HepG2 (cell line): Measurements from ENCODE around the gene SLC38A1. TPM values are rescaled to one million over a fixed set of nuclear protein-coding genes. Genes with fewer than 3 reads are reported as not detected.

Experiments
- ATAC-seq: fragments of 200-7000 bp; cut with Tn5 transposase; 3 replicates; pipeline ENCODE4 v1.9.1; 2020; ENCODE audit warnings: mild to moderate bottlenecking, moderate library complexity
- BruUV-seq: library from RNA; stranded (reverse); fragments of 400-500 nt; replicated peaks from 2 replicates; lab custom pipeline; 2021; lab: Mats Ljungman, UMichigan
- CTCF ChIA-PET: fragments of 300-600 bp; formaldehyde crosslinking; extraction: SDS; loops from one replicate; lab custom pipeline; 2021; ENCODE audit warnings: low total read pairs, inconsistent platforms, low intra/inter-chr PET ratio; lab: Yijun Ruan, JAX
- POLR2A ChIA-PET: fragments of 350-600 bp; sonication (Branson Sonifier 250); formaldehyde crosslinking; loops from one replicate; lab custom pipeline; 2020; ENCODE audit warnings: antibody characterized with exemption, inconsistent platforms; lab: Yijun Ruan, JAX
- DNase-seq: peaks from one replicate; pipeline ENCODE4 v3.0.0-alpha.2; 2015; ENCODE audit warnings: low spot score
- FAIRE-seq: peaks from 3 replicates; lab custom pipeline; 2011; peaks lifted over from hg19 to GRCh38; lab: Jason Lieb, UNC
- H2AFZ ChIP-seq: one replicate; pipeline ENCODE4 v1.6.1; 2011; ENCODE audit warnings: low read length, inconsistent platforms
- H3K27ac ChIP-seq: fragments of 300-600 bp; 3 replicates; pipeline ENCODE4 v1.8.0; 2011; ENCODE audit warnings: mixed run types, mild to moderate bottlenecking, mixed read lengths, low read length, inconsistent platforms; ENCODE audit not compliant: insufficient read depth; ENCODE audit errors: extremely low read length
- H3K27me3 ChIP-seq, 2 experiments: fragments of 200-600 bp in 1 of 2; 2 replicates in 1 of 2; 3 replicates in 1 of 2; pipeline versions ENCODE4 v1.6.0 to v1.8.0; 2011; ENCODE audit warnings: low read length in 2 of 2, mild to moderate bottlenecking in 2 of 2, moderate library complexity in 2 of 2, inconsistent platforms in 1 of 2; ENCODE audit not compliant: insufficient read depth in 2 of 2, control insufficient read depth in 1 of 2
- H3K36me3 ChIP-seq, 2 experiments: fragments of 200-600 bp in 1 of 2; replicated peaks in 1 of 2; 2 replicates in 1 of 2; 3 replicates in 1 of 2; pipeline versions ENCODE4 v1.5.1 to v1.8.0; 2011; ENCODE audit warnings: low read length in 2 of 2, inconsistent platforms in 1 of 2; ENCODE audit not compliant: insufficient read depth in 2 of 2, control insufficient read depth in 1 of 2
- H3K4me1 ChIP-seq: 2 replicates; pipeline ENCODE4 v1.5.1; 2012; ENCODE audit warnings: low read length, inconsistent platforms; ENCODE audit not compliant: insufficient read depth
- H3K4me2 ChIP-seq: 2 replicates; pipeline ENCODE4 v1.6.0; 2011; ENCODE audit warnings: low read depth, low read length, inconsistent platforms
- H3K4me3 ChIP-seq, 3 experiments: fragments of 200-600 bp in 1 of 3; sonication (generic), shearing (Covaris generic) in 1 of 3; replicated peaks in 1 of 3; 2 replicates each; pipeline ENCODE4 v1.5.1; 2011 to 2016; ENCODE audit warnings: low read length in 3 of 3, inconsistent platforms in 2 of 3, low read depth in 2 of 3, mild to moderate bottlenecking in 2 of 3, control low read depth in 1 of 3, mixed read lengths in 1 of 3; ENCODE audit not compliant: insufficient read depth in 1 of 3
- H3K79me2 ChIP-seq: one replicate; pipeline ENCODE4 v1.6.1; 2011; ENCODE audit warnings: low read length, inconsistent platforms; ENCODE audit not compliant: insufficient read depth
- H3K9ac ChIP-seq: 2 replicates; pipeline ENCODE4 v1.6.0; 2011; ENCODE audit warnings: mild to moderate bottlenecking, low read depth, low read length, inconsistent platforms; ENCODE audit not compliant: insufficient read depth
- H3K9me3 ChIP-seq: 2 replicates; pipeline ENCODE4 v1.5.1; 2012; ENCODE audit warnings: mild to moderate bottlenecking, low read length
- H4K20me1 ChIP-seq: 2 replicates; pipeline ENCODE4 v1.6.0; 2011; ENCODE audit warnings: inconsistent platforms, mild to moderate bottlenecking, low read length, moderate library complexity; ENCODE audit not compliant: insufficient read depth
- HCFC1 ChIP-seq: fragments of 150-350 bp; IDR thresholded peaks from 2 replicates; pipeline ENCODE4 v1.6.1; 2014; ENCODE audit warnings: low read depth, low read length
- KDM5A ChIP-seq: fragments of 200-600 bp; sonication (generic); IDR thresholded peaks from 2 replicates; pipeline ENCODE4 v1.7.0; 2018; ENCODE audit warnings: antibody characterized with exemption, mild to moderate bottlenecking, low read length, borderline replicate concordance
- LRRFIP1 ChIP-seq: sonication (generic); formaldehyde crosslinking; conservative IDR thresholded peaks from 2 replicates; pipeline ENCODE4 v1.4.0; 2020; ENCODE audit warnings: missing genetic modification reagents
- MXD3 ChIP-seq: IDR thresholded peaks from 2 replicates; pipeline ENCODE4 v1.6.1; 2016; ENCODE audit warnings: mild to moderate bottlenecking, missing biosample characterization, missing genetic modification reagents
- POLR2A ChIP-seq, 2 experiments: IDR thresholded peaks; 2 replicates each; pipeline ENCODE4 v1.6.1; 2011; ENCODE audit warnings: low read depth in 2 of 2, low read length in 2 of 2, mild to moderate bottlenecking in 1 of 2, moderate library complexity in 1 of 2; ENCODE audit not compliant: insufficient read depth in 1 of 2
- TFAP4 ChIP-seq: sonication (generic); IDR thresholded peaks from 2 replicates; pipeline ENCODE4 v1.6.1; 2016; ENCODE audit warnings: low read depth, borderline replicate concordance
- in situ Hi-C: cut with HindIII; loops from 2 replicates; pipeline ENCODE4 v1.10.0; 2017; ENCODE audit warnings: low pct_unique_long_range_greater_than_20kb; ENCODE audit not compliant: extremely low pct_ligation_motif_present
- intact Hi-C: fragments of 100-400 bp; cut with micrococcal nuclease; formaldehyde crosslinking; loops from one replicate; pipeline ENCODE4 v1.10.0; 2022; ENCODE audit not compliant: unreplicated experiment
- polyA plus RNA-seq, 8 experiments: library from polyadenylated mRNA; depleted of rRNA in 3 of 8; stranded (reverse) in 7 of 8; unstranded in 1 of 8; fragments of >200 nt; fragmentation: Illumina TruSeq in 4 of 8; extraction: Trizol in 4 of 8; gene quantifications; 2 replicates each; pipeline versions ENCODE4 v1.2.1 to v1.2.3, GENCODE V29; 2011 to 2016; ENCODE audit warnings: low read depth in 4 of 8, missing spikeins in 1 of 8, mixed read lengths in 1 of 8; ENCODE audit not compliant: insufficient read depth in 1 of 8
- total RNA-seq, 5 experiments: library from RNA; depleted of rRNA; stranded (reverse); fragments of >200 nt; fragmentation: Illumina TruSeq; extraction: Trizol; gene quantifications; 2 replicates each; pipeline ENCODE4 v1.2.3, GENCODE V29; 2016; ENCODE audit warnings: low read depth in 1 of 5

The SLC38A1 gene
- total and polyA plus RNA-seq, 2 of the 13 experiments (the other 11 are each of a cell fraction or from before 2014, with no cell fraction given), result 47.0 to 50.6 TPM

- TF ChIP-seq TFAP4 (no peak), HCFC1 (no peak)
Measured at GRCh38 chr12:46209170-46209569, 59.7 kb downstream of the SLC38A1 start (continued).

- Histone ChIP-seq H3K4me2 (no peak overlapping the region), H4K20me1 (no peaks in the 10 kb centered on the region; the same call in 1 of the 2 replicates), H3K4me1 (peaks cover 16% of the 10 kb centered on the region), H3K9me3 (no peaks in the 10 kb centered on the region), H2AFZ (no peak overlapping the region), H3K27ac (no peak overlapping the region), H3K4me3 (no peak overlapping the region), H3K27me3 (no peaks in the 10 kb centered on the region), H3K9ac (no peak overlapping the region), H3K79me2 (no peaks in the 10 kb centered on the region), H3K36me3 (peaks cover 18 to 71% of the 10 kb centered on the region in 2 experiments)
- TF ChIP-seq KDM5A (no peak), POLR2A (IDR thresholded peaks at IDR 0.05; ENCODE audit: insufficient read depth in 1 of 2, low read depth in 2 of 2, low read length in 2 of 2) (no peak), MXD3 (no peak), LRRFIP1 (CRISPR knock-in tag) (no peak)
- ATAC-seq (no peak), FAIRE-seq (no peak), DNase-seq (no peak)
- intact Hi-C loops, result no loop called here
- ChIA-PET POLR2A (no interaction called here), CTCF (no interaction called here)
- BruUV-seq, result no TSS peak
- in situ Hi-C loops, result no loop called here
Measured at GRCh38 chr12:46208370-46208769, 60.5 kb downstream of the SLC38A1 start.
